Tibial nerve (tissue), 4 donors: ENCODE results near the gene BIRC2. TPM values are rescaled to one million over a fixed set of nuclear protein-coding genes. Genes with fewer than 3 reads are reported as not detected.
"Not testable (repeated sequence)": the region's sequence is repeated elsewhere in the genome, so short reads cannot be mapped to it uniquely, and the experiment has no call there.

Experiments
- DNase-seq, 2 donors: peaks; one replicate each; pipeline ENCODE4 v3.0.0-alpha.2; 2019; ENCODE audit warnings: low spot score in 2 of 2
- H3K27ac ChIP-seq, 4 donors: fragments of 200-600 bp; sonication (generic) in 3 of 4; one replicate each; pipeline ENCODE4 v1.5.1; 2017 to 2019; ENCODE audit warnings: mild to moderate bottlenecking in 1 of 4
- H3K27me3 ChIP-seq, 2 donors: fragments of 200-600 bp; sonication (generic) in 1 of 2; one replicate each; pipeline versions ENCODE4 v1.5.1 to v1.6.0; 2017 to 2019
- H3K36me3 ChIP-seq, 3 donors: fragments of 200-600 bp; sonication (generic); one replicate each; pipeline ENCODE4 v1.5.1; 2018 to 2019
- H3K4me1 ChIP-seq, 4 donors: fragments of 200-600 bp; sonication (generic) in 3 of 4; one replicate each; pipeline ENCODE4 v1.5.1; 2017 to 2019
- H3K4me3 ChIP-seq, 4 donors: fragments of 200-600 bp; sonication (generic) in 3 of 4; one replicate each; pipeline ENCODE4 v1.5.1; 2017 to 2019; ENCODE audit warnings: mild to moderate bottlenecking in 1 of 4, moderate library complexity in 1 of 4
- H3K9me3 ChIP-seq, 4 donors: fragments of 200-600 bp; sonication (generic) in 3 of 4; one replicate each; pipeline ENCODE4 v1.5.1; 2017 to 2019
- EP300 ChIP-seq, 2 donors: sonication (generic); formaldehyde crosslinking; IDR thresholded peaks; one replicate each; pipeline ENCODE4 v1.6.1; 2017; ENCODE audit warnings: antibody characterized with exemption in 2 of 2, mild to moderate bottlenecking in 1 of 2
- POLR2A ChIP-seq, 2 donors: fragments of 450-650 bp; IDR thresholded peaks; one replicate each; pipeline ENCODE4 v1.6.1; 2017; ENCODE audit warnings: antibody characterized with exemption in 2 of 2, mild to moderate bottlenecking in 2 of 2, moderate library complexity in 2 of 2
- WGBS, 2 donors: methylation state at CpG; one replicate each; pipeline ENCODE4 v1.1.5; 2018; 5-methylcytosine and 5-hydroxymethylcytosine counted together
- total RNA-seq, 4 donors: library from RNA; depleted of rRNA; stranded (reverse); fragments of >200 nt; gene quantifications; one replicate each; pipeline ENCODE4 v1.1.0, GENCODE V29; 2016
- TF ChIP-seq, protein P1 (sequence below), 5 experiments: fragments of 200-600 bp in 3 of 5; fragments of 450-650 bp in 2 of 5; sonication (generic) in 3 of 5; IDR thresholded peaks; one replicate each; pipeline ENCODE4 v1.5.1; 2016 to 2019; ENCODE audit warnings: antibody characterized with exemption in 5 of 5, mild to moderate bottlenecking in 3 of 5, moderate library complexity in 2 of 5

BIRC2 gene
- total RNA-seq, 4 donors from 2014 or later, result 39.0 to 74.5 (median 51.4) TPM

DNA sequence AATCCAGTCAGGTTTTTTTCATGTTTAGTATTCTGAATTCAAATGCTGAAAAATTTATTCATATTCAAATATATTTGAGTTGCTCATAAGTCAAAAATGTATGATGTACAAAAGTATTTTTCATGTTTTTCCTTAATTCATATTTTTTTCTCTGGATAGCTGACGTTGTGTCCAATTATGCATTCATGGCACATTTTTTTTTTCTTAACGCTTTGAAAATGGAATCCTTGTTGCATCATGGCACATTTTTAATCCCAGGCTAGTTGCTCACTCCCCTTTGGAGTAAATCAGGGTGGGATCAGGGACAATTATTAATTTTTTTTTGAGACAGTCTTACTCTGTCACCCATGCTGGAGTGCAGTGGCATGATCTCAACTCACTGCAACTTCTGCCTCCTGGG is 15.7 kb upstream of the BIRC2 start:
- WGBS, 2 donors, result 48 to 57% methylated on average over 2 of the region's 2 CpGs
- no peaks in the 10 kb centered on the region for H3K27me3 ChIP-seq
- no peak overlapping the region for H3K4me3 ChIP-seq
- no peaks in the 10 kb centered on the region for H3K9me3 ChIP-seq
- peak overlapping the region in 1 of 4 donors; percentile 0 for H3K27ac ChIP-seq
- no peaks in the 10 kb centered on the region for H3K4me1 ChIP-seq
- peaks cover 0 to 69% (median 5%) of the 10 kb centered on the region in 3 donors for H3K36me3 ChIP-seq
- TF ChIP-seq EP300 (IDR thresholded peaks at IDR 0.05) (no peak), POLR2A (IDR thresholded peaks at IDR 0.05) (no peak)
- TF ChIP-seq, protein P1, sequence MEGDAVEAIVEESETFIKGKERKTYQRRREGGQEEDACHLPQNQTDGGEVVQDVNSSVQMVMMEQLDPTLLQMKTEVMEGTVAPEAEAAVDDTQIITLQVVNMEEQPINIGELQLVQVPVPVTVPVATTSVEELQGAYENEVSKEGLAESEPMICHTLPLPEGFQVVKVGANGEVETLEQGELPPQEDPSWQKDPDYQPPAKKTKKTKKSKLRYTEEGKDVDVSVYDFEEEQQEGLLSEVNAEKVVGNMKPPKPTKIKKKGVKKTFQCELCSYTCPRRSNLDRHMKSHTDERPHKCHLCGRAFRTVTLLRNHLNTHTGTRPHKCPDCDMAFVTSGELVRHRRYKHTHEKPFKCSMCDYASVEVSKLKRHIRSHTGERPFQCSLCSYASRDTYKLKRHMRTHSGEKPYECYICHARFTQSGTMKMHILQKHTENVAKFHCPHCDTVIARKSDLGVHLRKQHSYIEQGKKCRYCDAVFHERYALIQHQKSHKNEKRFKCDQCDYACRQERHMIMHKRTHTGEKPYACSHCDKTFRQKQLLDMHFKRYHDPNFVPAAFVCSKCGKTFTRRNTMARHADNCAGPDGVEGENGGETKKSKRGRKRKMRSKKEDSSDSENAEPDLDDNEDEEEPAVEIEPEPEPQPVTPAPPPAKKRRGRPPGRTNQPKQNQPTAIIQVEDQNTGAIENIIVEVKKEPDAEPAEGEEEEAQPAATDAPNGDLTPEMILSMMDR (IDR thresholded peaks at IDR 0.05), result no peak
- no peak for DNase-seq

- Histone ChIP-seq H3K36me3 (peaks cover 0 to 70% (median 5%) of the 10 kb centered on the region in 3 donors), H3K27me3 (no peaks in the 10 kb centered on the region), H3K9me3 (no peaks in the 10 kb centered on the region), H3K4me1 (no peaks in the 10 kb centered on the region), H3K27ac (no peak overlapping the region), H3K4me3 (no peak overlapping the region)
- DNase-seq, result no peak
- TF ChIP-seq POLR2A (IDR thresholded peaks at IDR 0.05) (no peak), EP300 (IDR thresholded peaks at IDR 0.05) (no peak)
- TF ChIP-seq, protein P1 (IDR thresholded peaks at IDR 0.05), result no peak
- 70 to 71% methylated on average over 1 of the region's 1 CpG for WGBS, 2 donors
Observed at GRCh38 chr11:102332611-102332994, 14.4 kb upstream of the BIRC2 start.

DNA sequence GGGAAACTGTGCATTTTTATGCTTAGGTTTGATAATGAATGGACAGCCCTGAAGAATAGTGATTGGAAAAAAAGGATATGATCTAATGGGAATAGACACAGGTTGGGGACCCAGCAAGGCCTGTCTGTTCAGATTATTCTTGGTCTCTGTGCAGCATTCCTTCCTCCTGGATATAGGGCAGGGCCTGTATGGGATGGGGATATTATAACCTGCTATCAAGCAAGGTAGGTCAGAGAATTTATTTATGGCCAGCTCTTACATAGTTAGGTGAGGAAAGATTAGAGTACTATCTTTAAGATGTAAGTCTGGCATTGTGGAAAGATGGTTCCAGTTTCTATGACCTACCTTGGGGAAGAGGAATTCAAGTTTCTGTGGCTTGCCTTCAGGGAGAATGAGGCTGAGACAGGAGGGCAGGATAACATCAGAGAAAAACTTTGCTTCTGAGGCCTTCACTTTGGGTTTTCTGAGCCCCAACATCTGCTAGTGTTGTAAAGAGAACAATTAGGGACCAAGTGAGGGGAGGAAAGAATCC is 8.5 kb upstream of the BIRC2 start:
- H3K27me3 ChIP-seq, result no peaks in the 10 kb centered on the region
- DNase-seq, result no peak
- H3K36me3 ChIP-seq, result peaks cover 0 to 30% (median 0%) of the 10 kb centered on the region in 3 donors
- no peaks in the 10 kb centered on the region for H3K9me3 ChIP-seq
- peaks cover 0 to 8% (median 0%) of the 10 kb centered on the region in 4 donors for H3K4me1 ChIP-seq
- no peak for TF ChIP-seq POLR2A (IDR thresholded peaks at IDR 0.05)
- TF ChIP-seq EP300 (IDR thresholded peaks at IDR 0.05), result no peak
- TF ChIP-seq, protein P1 (IDR thresholded peaks at IDR 0.05), result no peak
- H3K4me3 ChIP-seq, result no peak overlapping the region
- no peak overlapping the region for H3K27ac ChIP-seq

DNA sequence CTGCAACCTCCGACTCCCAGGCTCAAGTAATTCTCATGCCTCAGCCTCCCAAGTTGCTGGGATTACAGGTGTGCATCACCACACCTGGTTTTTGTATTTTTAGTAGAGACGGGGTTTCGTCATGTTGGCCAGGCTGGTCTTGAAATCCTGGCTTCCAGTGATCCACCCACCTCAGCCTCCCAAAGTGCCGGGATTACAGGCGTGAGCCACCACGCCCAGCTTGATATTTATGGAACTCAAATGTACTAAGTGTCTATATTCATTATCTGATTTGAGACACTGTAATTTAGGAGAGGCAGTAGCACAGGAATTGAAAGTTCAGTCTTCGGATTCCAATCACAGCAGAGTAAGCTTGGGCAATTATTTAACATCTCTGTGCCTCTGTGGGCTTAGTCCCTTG is 5.7 kb upstream of the BIRC2 start:
- H3K4me1 ChIP-seq, result peaks cover 0 to 30% (median 3%) of the 10 kb centered on the region in 4 donors
- not testable (repeated sequence) for DNase-seq, H3K4me3 ChIP-seq, H3K9me3 ChIP-seq, H3K27me3 ChIP-seq
- H3K27ac ChIP-seq, result peak overlapping the region in 1 of 4 donors; percentile 54
- peaks cover 0 to 26% (median 0%) of the 10 kb centered on the region in 3 donors for H3K36me3 ChIP-seq
- WGBS, 2 donors, result 83 to 90% methylated on average over 7 of the region's 7 CpGs

DNA sequence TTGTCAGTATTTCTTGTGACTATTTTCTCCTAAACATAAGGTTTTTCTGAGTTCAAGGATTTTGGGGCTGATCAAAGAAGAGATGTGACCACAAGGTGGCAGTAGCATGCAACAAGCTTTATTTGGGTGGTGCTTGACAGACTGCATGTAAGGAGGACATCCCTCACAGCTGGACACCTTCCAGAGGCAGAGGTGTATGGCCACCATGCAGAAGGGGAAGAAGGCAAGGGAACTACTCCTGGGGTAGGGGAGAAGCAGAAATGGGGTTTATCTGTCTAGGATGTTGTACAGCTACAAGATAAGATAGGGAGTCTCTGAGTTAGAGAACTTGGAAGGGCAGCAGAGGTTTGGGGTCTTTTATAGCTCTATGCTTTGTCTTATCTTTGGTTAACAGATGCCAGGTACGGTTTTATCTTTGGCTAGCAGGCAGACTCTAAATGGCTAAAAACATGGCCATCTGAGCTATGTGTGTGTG is 5.1 kb upstream of the BIRC2 start:
- Histone ChIP-seq H3K9me3 (no peaks in the 10 kb centered on the region), H3K27me3 (no peaks in the 10 kb centered on the region), H3K4me3 (no peak overlapping the region), H3K36me3 (peaks cover 0 to 21% (median 0%) of the 10 kb centered on the region in 3 donors), H3K27ac (peak overlapping the region in 1 of 4 donors; percentile 54), H3K4me1 (peaks cover 0 to 30% (median 3%) of the 10 kb centered on the region in 4 donors)
- 56 to 87% methylated on average over 1 of the region's 1 CpG for WGBS, 2 donors
- DNase-seq, result peak; percentile 57 to 95
- no peak for TF ChIP-seq EP300 (IDR thresholded peaks at IDR 0.05)
- TF ChIP-seq, protein P1 (IDR thresholded peaks at IDR 0.05), result peak; percentile 75 to 84 (median 76)
